Jurkat, Clone E6-1 (cell line): ENCODE measurements around the gene ITGA8.
"Not testable (repeated sequence)": the region's sequence is repeated elsewhere in the genome, so short reads cannot be mapped to it uniquely, and the experiment has no call there.

Experiments used
- DNase-seq: peaks from one replicate; pipeline ENCODE4 v3.0.0-alpha.2; 2011; ENCODE audit warnings: low read depth, low spot score
- H3K4me3 ChIP-seq: 2 replicates; pipeline ENCODE4 v1.5.1; 2011; ENCODE audit warnings: mild to moderate bottlenecking, low read length, control low read depth, moderate library complexity

Gene ITGA8

GRCh38 chr10:15631205-15631604, 88.5 kb downstream of the ITGA8 start:
- not testable (repeated sequence) for DNase-seq

DNA sequence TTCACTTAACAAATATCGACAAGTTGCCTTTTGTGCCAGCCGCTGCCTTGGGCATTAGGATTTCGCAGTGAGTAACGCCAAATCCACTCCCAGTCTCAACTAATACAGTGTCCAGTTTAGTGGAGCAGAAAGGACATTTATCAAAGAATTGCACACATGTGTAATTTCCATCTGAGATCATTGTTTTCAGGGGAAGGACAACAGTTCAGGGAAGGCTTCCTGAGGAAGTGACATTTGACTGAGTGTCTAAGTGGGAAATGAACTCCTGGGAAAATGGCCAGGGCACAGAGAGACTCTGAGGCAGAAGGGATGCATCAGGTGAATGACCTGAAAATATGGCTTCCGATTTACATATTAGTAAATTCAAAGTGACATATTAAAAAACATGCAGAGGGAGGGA, 89.4 kb downstream of the ITGA8 start:
- DNase-seq, result no peak
- H3K4me3 ChIP-seq, result no peak overlapping the region

More at GRCh38 chr10:15631205-15631604, 88.5 kb downstream of the ITGA8 start:
- not testable (repeated sequence) for H3K4me3 ChIP-seq

DNA sequence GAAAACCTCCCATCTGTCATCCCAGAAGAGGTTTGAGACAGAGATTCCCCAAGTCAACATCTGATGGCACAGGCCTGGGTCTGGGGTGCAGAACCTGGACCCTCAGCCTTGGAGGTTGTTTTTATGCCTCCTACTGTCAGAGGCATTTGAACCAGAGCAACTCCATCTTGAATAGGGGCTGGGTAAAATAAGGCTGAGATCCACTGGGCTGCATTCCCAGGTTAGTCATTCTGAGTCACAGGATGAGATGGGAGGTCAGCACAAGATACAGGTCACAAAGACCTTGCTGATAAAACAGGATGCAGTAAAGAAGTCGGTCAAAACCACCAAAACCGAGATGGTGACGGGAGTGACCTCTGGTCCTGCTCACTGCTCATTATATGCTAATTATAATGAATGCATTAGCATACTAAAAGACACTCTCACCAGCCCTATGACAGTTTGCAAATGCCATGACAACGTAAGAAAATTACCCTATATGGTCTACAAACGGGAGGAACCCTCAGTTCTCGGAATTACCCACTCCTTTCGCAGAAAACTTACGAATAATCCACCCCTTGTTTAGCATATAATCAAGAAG, 92.0 kb downstream of the ITGA8 start:
- DNase-seq, result no peak
- H3K4me3 ChIP-seq, result no peak overlapping the region

- no peak overlapping the region for H3K4me3 ChIP-seq
- DNase-seq, result no peak
Measured at GRCh38 chr10:15626937-15627336, 92.8 kb downstream of the ITGA8 start.

DNA sequence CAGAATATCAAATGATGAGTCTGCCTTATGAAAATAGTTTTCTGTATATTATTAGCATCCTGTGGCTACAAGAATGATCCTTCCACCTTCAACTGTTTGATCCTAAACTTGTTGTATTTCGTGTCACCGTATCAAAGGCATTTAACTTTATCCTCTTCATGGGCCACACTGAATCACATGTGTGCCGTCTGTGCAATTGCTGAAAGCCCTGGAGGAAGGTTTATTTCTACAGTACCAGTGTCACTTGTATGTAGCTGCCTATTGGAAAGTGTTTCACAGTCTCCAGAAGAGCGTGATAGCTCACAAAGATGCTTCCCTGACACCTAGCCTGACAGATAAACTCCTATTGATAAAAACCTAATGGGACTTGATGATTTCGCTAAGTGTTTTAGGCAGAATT, 94.5 kb downstream of the ITGA8 start:
- H3K4me3 ChIP-seq, result no peak overlapping the region
- DNase-seq, result no peak

DNA sequence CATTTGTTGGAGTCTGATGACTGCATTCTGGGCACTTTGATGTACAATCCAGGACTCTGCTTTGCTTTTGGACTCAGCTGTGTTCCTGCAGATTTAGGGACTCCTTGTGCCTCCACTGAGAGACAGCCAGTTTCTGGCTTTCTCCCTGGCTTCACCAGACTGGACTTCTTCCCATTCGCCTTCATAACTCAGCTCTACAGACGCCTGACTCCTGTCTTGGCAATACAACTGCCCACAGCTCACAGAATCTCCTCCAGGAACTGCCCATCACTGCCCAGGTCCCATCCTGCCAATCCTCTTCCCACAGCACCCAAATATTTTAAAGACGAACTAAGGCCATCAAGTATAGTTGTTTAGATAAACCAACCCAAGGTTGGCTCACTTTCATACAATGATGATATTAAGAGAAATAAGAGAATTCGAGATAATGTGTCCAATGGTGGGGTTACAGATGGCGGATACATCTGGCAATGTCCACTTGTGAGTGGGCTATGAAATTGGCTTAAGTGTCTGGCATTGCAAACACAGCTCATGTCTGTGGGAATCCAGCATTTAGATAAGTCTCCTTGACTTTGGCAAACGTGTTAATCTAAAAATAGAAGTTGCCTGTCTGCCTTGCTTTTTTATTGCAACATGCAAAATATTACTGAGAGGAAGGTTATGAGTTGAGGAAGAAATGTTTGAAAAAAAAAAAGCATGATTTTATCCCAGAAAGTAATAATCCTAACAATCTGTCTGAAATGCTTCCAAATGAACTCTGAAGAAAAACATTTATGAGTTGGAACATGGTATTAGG, 95.1 kb downstream of the ITGA8 start:
- no peak overlapping the region for H3K4me3 ChIP-seq
- DNase-seq, result no peak

DNA sequence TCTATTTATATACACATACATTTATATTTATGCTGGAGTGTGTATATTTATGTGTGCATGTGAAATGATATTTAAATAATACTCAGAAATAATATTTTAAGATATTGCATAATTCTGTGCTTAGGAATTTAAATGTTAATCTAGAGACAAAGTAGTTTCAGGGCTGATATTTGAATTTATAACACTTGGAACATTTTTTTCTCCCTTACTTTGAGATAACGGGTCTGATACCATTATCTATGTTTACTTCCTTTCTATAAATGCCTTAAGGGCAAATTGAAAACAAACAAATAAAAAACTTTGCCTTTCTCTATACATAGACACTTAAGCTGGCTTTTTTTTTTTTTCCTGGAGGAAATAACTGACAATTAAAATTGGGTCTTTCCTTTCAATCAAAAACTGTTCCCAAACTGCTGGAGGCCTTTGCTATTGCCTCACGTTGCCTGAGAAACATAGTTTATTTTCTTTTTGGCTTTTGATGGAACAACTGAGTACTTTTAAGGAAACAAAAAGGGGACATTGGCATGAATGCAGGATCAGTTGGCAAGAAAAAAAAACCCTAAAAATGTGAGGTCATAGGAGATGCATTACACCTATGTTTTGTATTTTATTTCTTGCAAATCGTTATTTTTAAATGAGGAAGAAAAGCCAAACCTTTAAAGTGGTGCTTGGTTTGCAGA, 98.7 kb downstream of the ITGA8 start:
- H3K4me3 ChIP-seq, result no peak overlapping the region
- no peak for DNase-seq

DNA sequence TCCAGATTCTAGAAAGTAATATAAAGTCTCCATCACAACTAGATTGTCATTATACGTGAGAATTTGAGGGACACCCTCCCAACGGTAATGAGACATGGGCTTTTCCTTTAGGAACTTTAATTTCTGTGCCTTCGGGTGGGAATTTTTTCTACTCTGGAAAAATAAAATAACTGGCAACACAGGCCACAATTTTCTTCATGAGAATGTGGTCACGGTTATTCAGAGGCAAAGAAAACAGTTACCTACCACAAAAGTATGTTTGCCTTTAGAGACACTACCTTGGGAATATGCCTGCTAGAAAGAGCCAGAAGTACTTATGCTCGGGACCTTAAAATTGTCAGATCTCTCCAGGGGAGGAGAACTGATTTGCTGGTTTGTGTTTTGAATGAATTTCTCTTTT, 99.4 kb downstream of the ITGA8 start:
- H3K4me3 ChIP-seq, result no peak overlapping the region
- DNase-seq, result no peak

DNA sequence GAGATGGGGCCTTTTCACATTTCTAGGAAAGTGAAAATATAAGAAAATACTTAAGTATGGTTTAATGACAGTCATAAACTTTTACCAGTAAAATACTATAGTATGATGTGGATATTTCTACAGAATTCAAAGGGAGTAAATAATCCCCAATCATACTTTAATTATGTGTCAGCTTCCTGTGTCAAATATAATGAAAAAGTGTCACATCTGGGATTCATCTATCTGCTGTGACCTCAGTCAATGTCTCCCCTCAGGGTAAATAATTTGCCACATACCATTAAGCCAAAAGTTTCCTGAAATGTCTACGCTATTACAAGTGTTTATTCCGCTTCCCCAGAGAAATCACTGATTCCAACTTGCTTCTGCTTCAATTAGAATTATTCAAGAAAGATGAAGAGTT, 110.5 kb downstream of the ITGA8 start:
- no peak for DNase-seq

DNA sequence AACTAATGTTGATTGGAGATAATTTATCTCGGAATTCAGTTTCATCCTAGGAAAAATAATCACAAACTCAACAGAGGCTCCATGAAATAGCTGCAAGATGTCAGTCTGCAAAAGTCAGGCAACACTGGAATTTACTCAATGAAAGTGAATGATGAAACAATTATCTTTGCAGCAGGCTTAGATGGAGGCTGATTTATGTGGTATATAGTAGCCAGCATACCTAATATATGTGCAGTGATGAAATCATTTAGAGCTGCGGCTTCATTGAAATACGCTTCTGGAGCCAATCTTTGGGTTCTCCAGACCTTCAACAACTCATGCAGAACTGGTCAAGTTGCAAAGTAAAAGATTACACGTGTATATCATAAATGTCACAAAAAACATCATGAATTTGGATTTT, 113.3 kb downstream of the ITGA8 start:
- no peak for DNase-seq
- H3K4me3 ChIP-seq, result no peak overlapping the region

More for the DNA sequence above, 110.5 kb downstream of the ITGA8 start:
- no peak overlapping the region for H3K4me3 ChIP-seq

DNA sequence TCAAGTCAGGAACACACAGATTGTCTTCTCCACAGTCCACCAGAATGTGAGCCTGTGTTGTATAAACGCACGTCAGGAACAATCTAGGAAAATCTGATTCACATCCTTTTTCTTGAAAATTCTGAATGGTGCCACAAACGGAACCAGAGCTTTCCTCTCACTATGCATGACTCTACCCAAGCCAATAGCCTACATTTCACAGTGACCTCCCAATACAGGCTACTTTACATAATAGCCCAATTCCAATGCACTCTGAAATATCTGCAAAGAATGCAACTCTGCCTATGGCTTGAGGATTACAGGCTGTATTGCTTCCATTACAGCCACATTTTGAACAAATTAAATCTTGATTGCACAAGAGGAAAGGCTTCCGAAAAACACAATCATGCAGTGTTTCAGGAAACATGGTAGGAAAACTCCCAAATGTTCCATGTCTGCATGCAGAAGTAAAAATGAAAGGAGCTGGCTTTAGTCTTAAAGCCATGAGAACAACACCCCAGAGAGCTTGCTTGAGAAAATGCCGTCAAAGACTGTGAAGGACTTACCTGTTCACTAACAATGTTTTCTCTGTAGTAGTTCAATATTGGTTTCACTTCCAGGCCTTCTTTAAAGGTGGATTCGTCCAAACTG, 113.9 kb downstream of the ITGA8 start:
- no peak for DNase-seq
- H3K4me3 ChIP-seq, result no peak overlapping the region

- H3K4me3 ChIP-seq, result no peak overlapping the region
- DNase-seq, result no peak
Measured at GRCh38 chr10:15603446-15604011, 116.2 kb downstream of the ITGA8 start.

DNA sequence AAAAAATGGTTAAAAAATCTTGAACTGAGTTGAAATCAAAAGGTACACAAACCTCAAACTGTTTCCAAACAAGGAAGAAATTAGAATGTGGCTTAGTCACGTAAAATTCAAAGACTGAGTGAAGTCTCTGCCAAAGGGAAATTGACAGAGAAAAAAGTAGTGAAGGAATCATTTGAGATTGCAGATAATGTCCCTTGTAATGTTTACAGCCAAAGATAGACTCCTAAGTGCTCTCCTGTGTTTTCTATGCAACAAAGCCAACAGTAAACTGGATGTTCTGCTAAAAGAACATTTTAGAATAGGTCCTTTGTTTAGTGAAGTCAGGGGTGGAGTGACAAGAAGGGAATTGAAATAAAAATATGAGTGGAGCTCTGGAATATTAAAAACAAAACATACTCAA, 117.9 kb downstream of the ITGA8 start:
- DNase-seq, result no peak

DNA sequence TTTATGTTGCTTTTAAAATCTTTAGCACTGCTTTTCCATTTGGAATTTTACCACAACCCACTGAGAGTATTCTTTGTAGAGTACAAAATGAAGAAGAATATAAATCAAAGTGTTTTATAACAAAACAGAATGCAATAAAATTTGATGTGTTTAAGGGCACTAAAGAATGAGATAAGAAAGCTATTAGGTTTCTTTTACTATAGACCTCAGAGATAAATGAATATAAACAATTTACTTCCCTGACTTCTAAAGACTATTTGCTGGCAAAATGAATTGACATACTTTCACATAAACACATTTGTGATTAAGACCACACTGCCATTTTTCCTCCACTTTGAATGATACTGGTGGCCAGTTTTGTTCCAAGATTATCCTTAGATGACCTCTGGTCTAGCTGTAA, 124.5 kb downstream of the ITGA8 start:
- DNase-seq, result no peak
- H3K4me3 ChIP-seq, result no peak overlapping the region

More for the DNA sequence above, 117.9 kb downstream of the ITGA8 start:
- H3K4me3 ChIP-seq, result no peak overlapping the region

GRCh38 chr10:15591937-15592336, 127.8 kb downstream of the ITGA8 start:
- DNase-seq, result no peak

DNA sequence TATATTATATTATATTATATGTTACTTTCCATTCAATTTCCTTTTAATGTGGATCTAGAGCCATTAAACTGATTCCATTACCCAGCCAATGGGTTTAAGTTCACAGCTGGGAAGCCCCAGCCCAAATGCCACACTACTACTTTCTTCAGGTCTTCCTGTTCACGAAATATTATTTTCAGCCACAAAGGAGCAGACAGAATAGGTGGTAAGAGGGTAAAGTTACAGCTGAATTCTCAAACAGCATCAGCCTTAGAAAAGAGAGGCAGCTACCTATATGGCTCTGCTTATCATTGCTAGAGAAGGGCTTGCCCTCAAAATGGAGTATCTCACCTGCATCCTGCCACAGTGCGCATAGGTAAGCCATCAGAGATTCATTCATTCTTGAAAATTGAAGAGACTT, 128.3 kb downstream of the ITGA8 start:
- DNase-seq, result no peak

More at GRCh38 chr10:15591937-15592336, 127.8 kb downstream of the ITGA8 start:
- no peak overlapping the region for H3K4me3 ChIP-seq

DNA sequence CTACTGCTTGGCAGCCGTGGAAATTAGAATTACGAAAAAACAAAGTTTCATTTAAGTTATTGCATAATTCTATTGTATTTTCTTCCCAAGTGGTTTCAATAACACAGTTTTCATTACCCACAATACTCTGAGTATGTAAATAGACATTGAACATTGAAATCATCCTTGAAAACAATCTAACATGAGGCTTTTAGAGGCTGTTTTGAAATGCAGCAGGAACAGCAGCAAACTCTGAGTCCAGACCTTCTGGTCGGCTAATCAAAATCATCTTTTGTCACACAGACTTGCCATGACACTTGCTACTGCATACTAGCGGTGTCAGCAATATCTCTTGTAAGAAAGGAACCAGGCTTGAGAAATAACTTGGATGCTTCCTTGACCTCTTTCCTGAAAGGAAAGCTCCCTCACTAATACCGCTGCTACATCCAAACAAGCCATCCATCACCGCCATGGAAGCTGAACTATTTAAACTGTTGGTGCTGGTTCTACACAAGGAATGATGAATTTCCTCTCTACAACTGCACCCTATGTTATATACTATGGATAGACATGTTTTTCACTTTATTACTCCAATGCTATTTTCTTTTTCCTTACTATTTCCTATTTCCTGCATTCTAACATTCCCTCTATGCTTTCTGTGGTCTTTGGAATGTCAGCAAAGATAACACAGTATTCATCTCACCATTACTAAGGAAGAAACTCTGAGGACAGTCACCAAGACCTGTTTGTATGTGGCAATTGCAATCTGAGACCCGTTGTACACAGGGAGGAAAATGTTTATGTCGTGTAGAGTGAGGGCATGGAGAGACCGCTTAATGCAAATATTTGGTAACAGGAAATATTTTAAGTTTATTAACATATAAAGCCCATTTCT, 130.8 kb downstream of the ITGA8 start:
- no peak overlapping the region for H3K4me3 ChIP-seq
- DNase-seq, result no peak

More for the DNA sequence above, 128.3 kb downstream of the ITGA8 start:
- no peak overlapping the region for H3K4me3 ChIP-seq

GRCh38 chr10:15588151-15588550, 131.6 kb downstream of the ITGA8 start:
- DNase-seq, result no peak
- H3K4me3 ChIP-seq, result no peak overlapping the region

GRCh38 chr10:15587271-15587670, 132.5 kb downstream of the ITGA8 start:
- DNase-seq, result no peak
- no peak overlapping the region for H3K4me3 ChIP-seq
